UCSD-AML1 (cell line): ENCODE data around the gene AP3S1.

Source experiments
- DNase-seq: peaks from one replicate; lab custom pipeline; 2025; ENCODE audit not compliant: unreplicated experiment; lab: John Stamatoyannopoulos, UW

The AP3S1 gene

DNA sequence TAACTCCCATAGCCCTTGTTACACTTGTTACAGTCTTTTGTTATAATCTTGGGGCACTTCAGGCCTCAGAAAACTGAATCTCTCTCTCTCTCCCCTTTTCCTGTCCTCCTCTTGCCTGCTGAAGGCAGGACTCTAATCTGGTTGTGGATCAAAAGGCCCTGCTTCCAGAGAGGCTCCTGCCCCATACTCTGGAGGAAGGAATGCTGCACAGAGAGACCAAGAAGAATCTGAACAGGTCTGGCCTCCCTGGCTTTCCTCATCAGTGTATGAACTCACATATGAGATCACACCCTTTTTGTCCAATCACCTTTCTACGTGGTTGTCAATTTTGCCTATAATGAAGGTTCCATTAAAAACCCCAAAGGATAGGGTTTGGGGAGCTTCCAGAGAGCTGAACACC is 94.3 kb downstream of the AP3S1 start:
- no peak for DNase-seq

DNA sequence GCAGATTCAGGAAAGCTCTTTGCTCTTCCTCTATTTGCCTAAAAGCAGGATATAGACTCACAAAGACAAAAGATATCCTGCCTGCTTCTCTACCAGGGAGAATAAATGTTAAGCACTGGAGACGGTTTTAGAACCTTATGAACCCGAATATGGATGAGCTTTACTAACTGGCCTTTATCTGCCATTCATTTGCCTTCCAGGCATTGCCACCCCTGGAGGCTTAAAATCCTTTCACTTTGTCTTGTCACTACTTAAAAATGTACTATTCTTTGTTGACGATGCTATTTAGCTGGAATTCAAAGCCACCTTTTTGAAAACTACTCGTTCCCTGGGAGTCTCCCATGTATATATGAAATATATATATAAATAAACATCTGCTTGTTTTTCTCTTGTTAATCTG is 97.3 kb downstream of the AP3S1 start:
- no peak for DNase-seq

DNA sequence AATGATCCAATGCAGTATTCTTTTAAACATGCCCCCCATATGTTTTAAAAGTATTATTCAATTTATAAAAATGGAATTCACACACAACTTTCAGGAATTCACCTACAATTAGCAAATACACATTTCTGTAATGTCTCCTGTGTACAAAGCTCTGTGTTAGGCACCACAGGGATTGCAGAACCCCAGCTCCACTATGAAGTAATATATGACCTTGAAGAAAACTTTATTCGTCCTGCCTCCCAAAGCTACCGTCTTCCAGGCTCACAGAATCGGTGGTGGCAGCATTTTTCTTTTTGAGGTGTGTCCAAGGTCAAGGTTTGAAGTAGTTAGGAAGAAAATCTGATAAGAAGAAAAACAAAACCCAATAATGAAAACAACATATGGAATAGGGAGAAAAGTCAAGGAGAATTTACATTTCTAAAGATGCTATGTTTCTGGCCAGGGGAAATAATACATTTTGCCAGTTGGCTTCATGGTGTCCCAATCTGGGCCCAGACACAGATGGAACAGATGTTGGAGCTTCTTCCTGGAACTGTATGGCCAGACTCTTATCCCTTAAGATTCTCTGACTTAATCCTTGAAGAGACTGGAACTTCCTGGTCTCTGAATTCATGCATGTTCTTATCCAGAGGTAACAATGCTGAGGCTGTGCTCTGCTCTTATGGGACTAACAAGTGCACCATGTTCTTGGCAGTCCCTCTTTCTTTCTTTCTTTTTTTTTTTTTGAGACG is 98.5 kb downstream of the AP3S1 start:
- DNase-seq = no peak

DNA sequence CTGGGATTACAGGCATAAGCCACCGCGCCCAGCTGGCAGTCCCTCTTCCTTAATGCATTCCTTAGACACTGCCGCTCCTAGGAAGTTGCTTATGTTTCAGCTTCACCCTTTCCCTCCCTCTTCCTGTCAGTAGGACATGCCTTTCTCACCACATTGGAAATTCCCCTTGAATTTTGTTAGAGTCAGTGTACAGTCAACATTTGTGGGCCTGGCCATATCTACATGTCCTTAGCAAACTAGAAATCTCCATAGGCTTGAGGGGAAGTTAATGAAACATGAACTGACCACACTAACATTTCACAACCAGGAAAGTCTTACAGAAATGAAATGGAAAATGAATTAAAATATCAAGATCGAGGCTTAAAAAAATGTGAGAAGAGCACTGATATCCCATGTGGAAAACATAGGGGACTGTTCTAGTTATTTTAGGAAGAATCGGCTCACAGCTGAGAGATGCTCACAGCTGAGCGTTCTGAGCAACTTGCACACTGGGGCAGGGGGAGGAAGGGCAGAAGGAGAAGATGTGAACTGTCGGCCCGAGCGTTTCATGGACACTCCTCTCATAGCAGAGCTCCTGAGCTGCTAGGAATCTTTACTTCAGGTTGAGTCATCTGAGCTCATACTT is 99.4 kb downstream of the AP3S1 start:
- no peak for DNase-seq

DNA sequence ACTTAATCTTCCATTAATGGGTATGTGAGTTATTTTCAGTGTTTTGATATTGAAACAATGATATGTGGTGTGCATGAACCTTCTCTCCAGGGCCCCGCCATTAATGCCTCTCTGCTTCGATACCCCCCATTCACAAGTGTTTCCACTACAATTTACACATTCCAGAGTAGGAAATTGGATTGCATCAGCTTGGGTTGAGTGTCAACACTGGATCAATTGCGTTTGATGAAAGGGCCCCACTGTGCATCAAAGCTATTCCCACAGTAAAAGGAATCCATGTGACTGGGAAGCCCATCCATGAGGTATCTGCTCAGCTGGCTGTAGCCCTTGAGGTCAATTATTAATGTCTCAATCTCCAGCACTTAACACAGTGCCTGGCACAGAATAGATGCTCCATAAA is 102.8 kb downstream of the AP3S1 start:
- no peak for DNase-seq

DNA sequence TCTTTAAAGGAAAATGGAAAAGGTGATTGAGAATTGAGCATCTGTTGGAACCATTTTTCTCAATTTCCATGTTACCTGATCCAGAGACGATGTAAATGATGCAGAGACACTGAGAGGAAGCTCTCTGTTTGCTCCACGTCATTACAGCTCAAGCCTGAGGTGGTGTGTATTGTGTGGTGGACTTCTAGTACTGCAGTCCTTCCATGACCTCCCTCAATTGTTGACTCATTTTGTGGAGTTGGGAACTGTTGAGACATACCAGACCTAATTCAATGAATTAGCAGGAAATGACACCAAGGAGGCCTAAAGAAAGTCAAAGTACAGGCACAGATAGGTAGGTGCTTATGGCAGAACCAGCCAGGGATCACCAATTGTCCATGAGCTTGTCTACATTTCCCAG is 104.9 kb downstream of the AP3S1 start:
- no peak for DNase-seq

DNA sequence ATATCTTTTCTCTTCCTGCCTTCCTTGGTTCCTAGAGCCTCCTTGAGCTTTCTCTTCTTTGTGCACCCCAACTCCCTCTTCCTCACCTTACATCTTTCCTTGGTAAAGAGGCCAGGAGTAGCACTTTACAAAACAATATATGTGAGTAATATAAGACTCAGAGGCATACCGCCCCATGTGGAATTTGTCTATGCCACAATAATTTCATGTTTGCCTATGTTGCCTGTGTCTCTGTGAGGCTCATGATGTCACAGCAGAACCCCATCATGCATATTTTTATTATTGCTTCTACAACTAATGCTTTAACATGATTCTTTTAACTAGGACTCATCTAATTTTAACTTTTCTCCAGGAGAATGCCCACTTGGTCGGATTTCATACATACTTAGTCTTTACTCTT is 105.5 kb downstream of the AP3S1 start:
- no peak for DNase-seq

DNA sequence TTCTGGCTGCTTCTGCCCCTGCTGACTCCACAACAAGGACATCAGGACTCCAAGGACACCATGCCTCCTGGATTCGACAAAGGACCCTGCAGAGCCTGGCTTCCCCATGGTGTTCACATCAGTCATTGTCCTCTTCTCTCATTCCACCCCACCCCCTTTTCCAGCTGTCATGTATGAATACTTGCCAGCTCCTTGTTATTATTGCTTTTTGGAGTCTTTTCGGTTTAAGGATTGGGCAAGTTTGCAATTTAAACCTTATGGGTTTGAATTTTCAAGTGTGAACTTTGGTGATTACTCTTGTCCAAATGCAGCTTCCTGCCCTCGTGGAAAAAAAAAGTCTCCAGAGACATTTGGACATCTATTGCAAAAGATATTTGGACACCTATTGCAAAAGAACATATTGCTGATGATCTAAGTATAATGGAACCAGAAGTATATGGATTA is 106.4 kb downstream of the AP3S1 start:
- DNase-seq = no peak

DNA sequence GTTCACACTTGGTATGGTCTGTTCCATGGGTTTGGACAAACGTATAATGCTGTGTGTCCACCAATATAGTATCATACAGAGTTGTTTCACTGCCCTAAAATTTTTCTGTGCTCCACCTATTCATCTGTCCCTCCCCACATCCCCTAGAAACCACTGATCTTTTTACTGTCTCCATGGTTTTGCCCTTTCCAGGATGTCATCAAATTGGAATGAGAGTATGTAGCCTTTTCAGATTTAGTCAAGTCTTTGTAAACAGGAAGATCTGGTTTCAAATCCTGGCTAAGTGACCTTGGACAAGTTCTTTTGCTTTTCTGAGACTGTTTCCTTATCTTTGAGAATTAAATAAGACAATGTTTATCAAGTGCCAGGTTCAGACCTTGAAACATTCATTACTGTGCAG is 107.4 kb downstream of the AP3S1 start:
- DNase-seq = no peak

DNA sequence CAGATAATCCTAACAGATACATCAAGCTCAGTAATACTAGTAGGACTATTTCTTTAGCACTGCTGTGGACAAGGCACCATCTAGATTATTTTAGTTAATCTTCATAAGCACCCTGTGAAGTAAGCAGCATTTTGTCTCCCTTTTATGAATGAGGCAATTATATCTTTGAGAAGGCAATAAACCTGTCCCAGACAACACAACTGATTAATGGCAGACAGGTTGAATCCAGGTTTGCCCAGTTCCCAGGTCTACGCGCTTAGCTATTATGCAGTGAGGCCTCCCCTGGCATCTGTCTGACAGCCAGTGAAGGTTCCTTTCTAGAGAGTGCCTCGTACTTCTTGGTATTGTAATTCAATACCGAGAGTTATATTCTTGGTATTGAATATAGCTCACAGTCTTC is 110.9 kb downstream of the AP3S1 start:
- DNase-seq = no peak

DNA sequence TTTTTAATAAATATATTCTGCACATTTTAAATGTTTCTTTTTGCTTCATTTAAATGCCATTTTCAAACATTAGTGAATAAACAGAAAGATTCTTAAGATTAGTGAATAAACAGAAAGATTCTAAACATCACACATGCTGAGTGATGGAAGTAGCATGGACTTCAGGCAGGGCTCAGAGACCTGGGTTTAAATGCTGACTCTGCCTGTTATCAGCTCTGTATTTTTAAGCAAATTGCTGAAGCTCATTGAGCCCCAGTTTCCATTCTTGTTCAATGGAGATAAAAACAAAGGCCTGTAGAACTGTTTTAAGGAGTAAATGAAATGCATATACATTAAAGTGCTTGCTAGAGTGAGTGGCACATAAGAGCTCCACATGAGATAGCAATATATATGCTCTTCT is 112.4 kb downstream of the AP3S1 start:
- DNase-seq = no peak

DNA sequence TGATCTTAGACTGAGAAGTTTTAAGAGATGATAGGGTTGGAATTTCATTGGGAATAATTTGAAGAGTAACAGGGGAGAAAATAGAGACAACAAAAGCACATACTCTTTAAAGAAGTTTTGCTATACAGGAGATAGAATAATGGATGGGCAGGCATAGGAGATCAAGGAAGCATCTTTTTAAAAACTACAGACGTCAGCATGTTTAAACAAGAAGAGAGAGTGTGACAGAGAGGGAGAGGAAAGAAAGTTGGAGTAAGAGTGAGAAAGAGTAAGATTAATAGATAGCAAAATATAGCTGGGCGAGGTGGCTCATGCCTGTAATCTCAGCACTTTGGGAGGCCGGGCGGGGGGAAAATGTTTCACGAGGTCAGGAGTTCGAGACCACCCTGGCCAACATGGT is 115.2 kb downstream of the AP3S1 start:
- DNase-seq = no peak

DNA sequence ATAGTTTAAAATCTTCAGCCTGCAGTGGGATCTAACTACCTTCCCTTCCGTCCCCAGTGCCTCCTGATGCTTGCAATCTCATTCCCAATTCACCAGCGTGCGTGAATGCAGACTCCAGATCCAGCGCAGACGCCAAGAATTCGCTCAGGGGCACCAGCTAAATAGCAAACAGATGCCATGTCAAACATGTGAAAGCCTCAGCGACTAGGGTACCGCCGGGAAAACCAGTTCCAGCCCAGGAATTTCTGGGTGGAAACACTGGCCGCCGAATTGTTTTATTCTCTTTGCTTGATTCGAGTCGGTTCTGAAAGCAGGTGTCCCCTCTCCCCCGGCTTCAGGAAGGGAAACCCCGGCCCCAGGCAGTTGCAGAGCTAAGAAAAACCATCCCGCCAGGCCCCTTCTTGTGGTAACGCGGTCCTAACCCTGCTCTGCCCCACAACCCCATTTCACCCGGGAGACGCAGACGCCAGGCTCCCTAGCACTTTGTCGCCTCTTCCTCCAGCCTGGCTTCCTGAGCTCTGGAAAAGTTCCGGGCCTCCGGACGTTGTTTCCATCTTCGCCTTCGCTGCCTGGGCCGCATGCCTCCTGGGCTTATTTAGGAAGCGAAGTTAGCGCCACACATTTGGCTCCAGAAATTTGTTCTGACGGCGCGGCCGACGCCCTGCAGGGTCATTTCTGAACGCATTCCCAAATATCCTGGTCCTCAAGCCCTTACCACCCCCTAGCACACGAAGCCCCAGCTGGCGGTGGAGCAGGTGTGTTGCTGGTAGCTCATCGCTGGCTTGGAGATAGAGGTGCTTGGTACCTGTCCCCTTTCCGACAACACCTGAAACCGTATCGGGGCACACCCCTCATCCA is 119.9 kb downstream of the AP3S1 start:
- DNase-seq = no peak

DNA sequence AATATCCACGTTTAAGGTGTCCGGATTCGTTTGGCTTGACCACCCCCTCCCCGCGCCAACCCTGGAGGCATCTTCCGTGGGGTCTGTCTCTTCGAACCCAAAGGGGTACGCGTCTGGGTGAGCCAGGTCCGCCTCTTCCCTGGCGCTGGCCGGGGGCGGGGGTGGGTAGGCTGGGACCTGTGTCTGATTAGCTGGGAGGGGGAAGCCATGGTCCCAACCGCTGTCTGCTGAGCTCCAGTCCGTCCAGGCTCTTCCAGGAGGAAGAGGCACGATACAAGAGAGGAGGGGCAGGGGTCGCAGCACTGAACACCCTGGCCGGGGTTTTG is 120.5 kb downstream of the AP3S1 start, which contains the start of gene LVRN:
Gene LVRN, plus strand, starts transcription at position 237 of the 326 bp plus-strand sequence. CDS start 143 bp downstream, outside the sequence.
- no peak for DNase-seq

DNA sequence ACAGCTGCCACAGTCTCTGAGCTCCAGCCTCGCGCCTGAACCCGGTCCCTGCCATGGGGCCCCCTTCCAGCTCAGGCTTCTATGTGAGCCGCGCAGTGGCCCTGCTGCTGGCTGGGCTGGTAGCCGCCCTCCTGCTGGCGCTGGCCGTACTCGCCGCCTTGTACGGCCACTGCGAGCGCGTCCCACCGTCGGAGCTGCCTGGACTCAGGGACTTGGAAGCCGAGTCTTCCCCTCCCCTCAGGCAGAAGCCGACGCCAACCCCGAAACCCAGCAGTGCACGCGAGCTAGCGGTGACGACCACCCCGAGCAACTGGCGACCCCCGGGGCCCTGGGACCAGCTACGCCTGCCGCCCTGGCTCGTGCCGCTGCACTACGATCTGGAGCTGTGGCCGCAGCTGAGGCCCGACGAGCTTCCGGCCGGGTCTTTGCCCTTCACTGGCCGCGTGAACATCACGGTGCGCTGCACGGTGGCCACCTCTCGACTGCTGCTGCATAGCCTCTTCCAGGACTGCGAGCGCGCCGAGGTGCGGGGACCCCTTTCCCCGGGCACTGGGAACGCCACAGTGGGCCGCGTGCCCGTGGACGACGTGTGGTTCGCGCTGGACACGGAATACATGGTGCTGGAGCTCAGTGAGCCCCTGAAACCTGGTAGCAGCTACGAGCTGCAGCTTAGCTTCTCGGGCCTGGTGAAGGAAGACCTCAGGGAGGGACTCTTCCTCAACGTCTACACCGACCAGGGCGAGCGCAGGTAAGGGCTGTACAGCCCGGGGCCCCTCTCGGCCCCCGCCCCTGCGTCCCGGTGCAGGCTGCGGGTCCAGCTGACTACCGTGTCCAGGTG is 121.0 kb downstream of the AP3S1 start:
- no peak for DNase-seq

DNA sequence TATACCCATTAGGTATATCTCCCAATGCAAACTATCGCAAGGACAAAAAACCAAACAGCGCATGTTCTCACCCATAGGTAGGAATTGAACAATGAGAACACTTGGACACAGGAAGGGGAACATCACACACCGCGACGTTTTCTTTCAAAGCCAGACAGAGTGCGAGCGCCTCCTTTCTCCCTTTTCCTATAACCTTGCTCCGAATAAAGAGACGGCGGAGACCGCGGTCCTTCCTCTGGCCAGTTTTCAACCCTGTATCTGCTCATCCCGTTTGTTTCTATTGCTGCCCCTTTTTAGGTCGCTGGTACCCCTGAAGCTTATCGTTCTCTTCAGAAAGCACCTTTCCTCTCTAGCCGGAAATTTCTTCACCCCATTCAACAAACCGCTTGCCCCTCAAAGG is 121.8 kb downstream of the AP3S1 start:
- DNase-seq = no peak
